HG02763 (cell line): Measurements from ENCODE around the gene ZNF205.

ENCODE experiments used
- ATAC-seq: cut with Tn5 transposase; IDR thresholded peaks from one replicate; pipeline ENCODE4 v1.9.1; 2021; ENCODE audit warnings: mild to moderate bottlenecking, moderate library complexity; ENCODE audit not compliant: unreplicated experiment

The ZNF205 gene

GRCh38 chr16:3101018-3101840 is 11.2 kb upstream of the ZNF205 start:
- no peak for ATAC-seq

GRCh38 chr16:3101841-3102470 is 10.4 kb upstream of the ZNF205 start:
- no peak for ATAC-seq

- ATAC-seq: peak; percentile 88
Observed at GRCh38 chr16:3106205-3106928, 6.0 kb upstream of the ZNF205 start.

GRCh38 chr16:3112881-3113574 is 642 bp downstream of the ZNF205 start:
- ATAC-seq: no peak

GRCh38 chr16:3113765-3114479 is 1.5 kb downstream of the ZNF205 start:
- no peak for ATAC-seq

GRCh38 chr16:3115003-3115402 is 2.6 kb downstream of the ZNF205 start:
- no peak for ATAC-seq

GRCh38 chr16:3115561-3115960 is 3.2 kb downstream of the ZNF205 start:
- ATAC-seq: no peak

- ATAC-seq: no peak
Observed at GRCh38 chr16:3118204-3118790, 5.9 kb downstream of the ZNF205 start.

- no peak for ATAC-seq
Observed at GRCh38 chr16:3118846-3119245, 6.5 kb downstream of the ZNF205 start.

- no peak for ATAC-seq
Observed at GRCh38 chr16:3119286-3119685, 6.9 kb downstream of the ZNF205 start.

- ATAC-seq: no peak
Observed at GRCh38 chr16:3119701-3120408, 7.5 kb downstream of the ZNF205 start.

- no peak for ATAC-seq
Observed at GRCh38 chr16:3120435-3120834, 8.0 kb downstream of the ZNF205 start.

GRCh38 chr16:3121851-3122467 is 9.6 kb downstream of the ZNF205 start:
- no peak for ATAC-seq

- ATAC-seq: no peak
Observed at GRCh38 chr16:3122926-3123570, 10.7 kb downstream of the ZNF205 start.

- peak; percentile 87 for ATAC-seq
Observed at GRCh38 chr16:3123986-3124886, 11.8 kb downstream of the ZNF205 start.

- no peak for ATAC-seq
Observed at GRCh38 chr16:3127745-3128144, 15.4 kb downstream of the ZNF205 start.
